SKM-1 (cell line): ENCODE data around the gene EIF4B.

Experiments used
- DNase-seq: peaks from one replicate; lab custom pipeline; 2025; ENCODE audit not compliant: unreplicated experiment; lab: John Stamatoyannopoulos, UW

The EIF4B gene

DNA sequence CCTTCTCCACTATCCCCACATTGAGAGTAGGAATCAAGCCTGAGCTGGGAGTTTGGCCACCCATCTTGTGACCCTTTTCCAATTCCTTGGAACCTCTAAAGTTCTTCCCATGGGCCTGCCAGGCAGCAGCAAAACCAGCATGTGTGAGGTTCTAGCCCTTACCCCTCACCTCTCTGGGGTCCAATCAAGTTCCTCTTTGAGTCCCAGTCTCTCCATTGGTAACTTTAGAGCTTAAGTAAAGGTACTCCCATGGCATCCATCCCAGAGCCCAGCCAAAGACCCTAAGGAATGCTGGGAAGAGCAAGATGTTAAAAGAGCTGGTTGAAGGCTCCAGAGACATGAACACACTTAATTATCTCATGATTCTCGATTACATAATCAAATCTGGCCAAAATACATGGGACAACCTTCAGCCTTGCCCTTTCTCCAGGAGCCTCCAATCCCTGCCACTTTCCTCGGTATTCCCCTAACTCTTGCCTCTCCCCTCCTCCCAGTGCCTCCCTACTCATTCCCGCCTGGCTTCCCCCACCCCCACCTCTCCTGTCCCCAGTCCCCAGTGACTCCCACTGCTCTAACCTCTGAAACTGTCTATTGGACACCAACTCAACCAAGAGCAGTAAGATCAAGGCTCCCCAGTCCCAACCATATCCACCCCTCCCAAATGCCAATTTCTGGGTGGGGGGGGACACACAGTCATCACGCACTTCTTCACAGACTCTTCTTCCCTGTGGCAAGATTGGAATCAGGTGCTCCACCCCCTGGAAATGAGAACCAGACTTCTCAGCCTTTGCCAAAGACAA, 38.8 kb downstream of the EIF4B start:
- no peak for DNase-seq

DNA sequence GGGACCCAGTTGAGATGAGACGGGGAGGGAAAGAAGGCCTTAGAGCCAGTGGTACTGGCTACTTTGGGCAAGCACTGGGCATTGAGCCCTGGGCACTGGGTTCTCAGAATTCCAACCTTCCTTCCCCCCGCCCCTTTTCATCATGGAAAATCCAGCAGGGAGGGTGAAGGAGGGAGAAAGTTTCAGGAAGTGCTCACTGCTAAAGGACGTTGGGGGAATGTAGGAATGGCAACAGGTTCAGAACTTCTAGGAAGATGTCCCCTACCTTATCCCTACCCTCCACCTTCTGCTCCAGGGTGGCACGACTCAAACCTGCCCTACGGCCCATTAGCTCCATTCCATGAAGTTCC, 39.4 kb downstream of the EIF4B start:
- DNase-seq, result no peak

- peak; percentile 12 for DNase-seq
These were observed 40.5 kb downstream of the EIF4B start for GRCh38 chr12:53046655-53047220.

GRCh38 chr12:53047221-53048032, 41.2 kb downstream of the EIF4B start:
- no peak for DNase-seq

- no peak for DNase-seq
These were observed 42.0 kb downstream of the EIF4B start for GRCh38 chr12:53048033-53048779.

- no peak for DNase-seq
These were observed 42.6 kb downstream of the EIF4B start for GRCh38 chr12:53048780-53049401.

DNA sequence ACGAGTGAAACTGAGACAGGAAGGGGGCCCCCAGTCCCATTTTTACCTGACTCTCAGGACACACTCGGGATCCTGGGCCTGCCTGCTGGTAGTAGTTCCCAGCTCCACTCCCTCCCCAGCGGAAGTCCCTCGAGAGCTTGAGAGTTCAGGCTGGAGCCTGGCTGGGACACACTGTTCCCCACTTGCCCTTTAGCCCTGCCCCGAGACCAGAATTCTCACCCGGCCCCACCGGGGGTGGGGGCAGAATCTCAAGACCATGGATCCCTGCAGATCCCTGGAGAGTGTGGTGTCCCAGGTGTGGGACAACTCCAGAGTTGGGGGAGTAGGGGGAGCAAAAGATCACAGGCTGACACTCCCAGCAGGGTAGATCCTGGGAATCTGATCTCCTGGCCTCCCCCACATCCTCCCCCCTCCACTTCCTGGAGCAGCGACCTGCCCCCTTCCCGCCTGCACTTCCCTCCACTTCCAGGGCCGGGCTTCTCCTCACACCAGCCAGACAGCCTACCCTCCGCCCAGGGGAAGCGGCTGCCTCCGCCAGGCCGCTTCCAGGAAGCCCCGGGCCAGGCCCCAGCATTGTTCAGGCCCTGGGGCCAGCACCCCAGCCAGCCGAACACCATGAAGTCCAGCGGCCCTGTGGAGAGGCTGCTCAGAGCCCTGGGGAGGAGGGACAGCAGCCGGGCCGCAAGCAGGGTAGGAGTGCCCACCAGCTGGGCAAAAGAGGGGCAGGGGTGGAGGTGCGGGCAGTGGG, 43.5 kb downstream of the EIF4B start, which contains the start of gene TNS2:
TSS of gene TNS2 (plus strand) at position 495 of the 748 bp plus-strand sequence. CDS start at position 616, 121 bp downstream.
- DNase-seq, result no peak

DNA sequence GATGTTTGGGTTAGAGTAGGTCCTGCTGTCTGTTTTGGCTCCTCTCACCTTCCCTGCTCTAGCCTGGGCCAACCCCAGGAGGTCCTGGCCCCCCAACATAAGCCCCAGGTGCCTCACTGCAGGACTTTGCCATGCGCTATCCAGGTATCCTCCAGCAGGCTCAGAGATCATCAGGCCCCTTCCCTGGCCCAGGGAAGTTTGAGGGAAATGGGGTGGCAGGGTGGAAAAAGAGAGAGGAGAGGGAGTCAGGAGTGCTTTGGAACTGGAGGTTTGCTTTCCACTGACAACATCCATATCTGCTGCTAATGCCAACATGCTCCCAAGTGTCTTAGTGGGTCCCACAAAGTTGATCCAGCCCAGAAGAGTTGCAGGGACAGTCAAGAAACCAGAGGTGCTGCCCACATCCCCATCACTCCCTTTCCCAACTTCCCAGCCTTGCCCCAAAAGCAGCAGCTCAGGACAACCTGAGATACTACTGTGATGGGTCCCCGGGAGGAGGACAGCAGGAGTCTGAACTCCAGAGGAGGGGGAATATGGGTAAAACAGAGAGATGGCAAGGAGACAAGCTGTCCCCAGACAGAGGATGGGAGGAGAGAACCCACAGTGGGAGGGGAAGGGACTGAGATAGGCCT, 44.3 kb downstream of the EIF4B start:
- DNase-seq, result no peak

- DNase-seq, result no peak
These were observed 45.0 kb downstream of the EIF4B start for GRCh38 chr12:53051058-53051880.

GRCh38 chr12:53051881-53052412, 45.7 kb downstream of the EIF4B start:
- no peak for DNase-seq

GRCh38 chr12:53052419-53053217, 46.4 kb downstream of the EIF4B start:
- no peak for DNase-seq

DNA sequence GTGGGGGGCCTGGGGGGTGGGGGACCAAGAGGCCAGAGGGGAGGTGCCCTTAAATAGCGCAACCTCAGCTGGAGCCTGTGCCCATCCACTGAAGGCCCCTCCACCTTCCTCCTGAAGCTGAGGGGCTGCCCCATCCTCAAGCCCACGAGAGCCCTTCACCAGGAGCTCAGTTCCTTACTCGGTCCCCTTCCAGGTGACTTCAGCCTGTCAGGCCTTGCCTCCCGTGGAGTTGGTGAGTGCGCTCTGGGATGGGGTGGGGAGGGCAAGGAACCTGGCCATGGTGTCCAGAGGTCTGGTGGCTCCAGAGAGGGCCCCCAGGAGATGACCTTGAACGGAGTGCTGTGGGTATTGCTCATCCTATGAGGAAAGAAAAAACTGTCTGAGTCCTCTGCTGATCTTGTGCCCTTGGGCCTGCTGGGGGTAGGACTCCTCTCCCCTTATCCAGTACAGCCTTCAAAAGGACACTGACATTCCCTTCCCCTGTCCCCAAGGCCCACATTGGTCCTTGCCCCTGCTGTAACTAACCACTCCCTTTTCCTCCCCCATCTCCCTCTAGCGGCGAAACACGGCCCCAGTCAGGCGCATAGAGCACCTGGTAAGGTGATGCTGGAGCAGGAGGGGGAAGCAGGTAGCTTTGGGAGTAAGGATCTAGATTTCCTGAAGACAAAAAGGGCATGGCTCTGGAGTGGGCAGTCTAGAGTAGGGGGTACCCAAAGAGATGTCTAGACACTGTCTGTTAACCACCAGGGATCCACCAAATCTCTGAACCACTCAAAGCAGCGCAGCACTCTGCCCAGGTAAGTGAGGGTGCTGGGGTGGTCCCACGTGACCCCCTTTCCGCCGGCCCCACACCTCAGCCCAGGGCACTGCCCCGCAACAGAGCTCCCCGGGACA, 47.2 kb downstream of the EIF4B start:
- no peak for DNase-seq

DNA sequence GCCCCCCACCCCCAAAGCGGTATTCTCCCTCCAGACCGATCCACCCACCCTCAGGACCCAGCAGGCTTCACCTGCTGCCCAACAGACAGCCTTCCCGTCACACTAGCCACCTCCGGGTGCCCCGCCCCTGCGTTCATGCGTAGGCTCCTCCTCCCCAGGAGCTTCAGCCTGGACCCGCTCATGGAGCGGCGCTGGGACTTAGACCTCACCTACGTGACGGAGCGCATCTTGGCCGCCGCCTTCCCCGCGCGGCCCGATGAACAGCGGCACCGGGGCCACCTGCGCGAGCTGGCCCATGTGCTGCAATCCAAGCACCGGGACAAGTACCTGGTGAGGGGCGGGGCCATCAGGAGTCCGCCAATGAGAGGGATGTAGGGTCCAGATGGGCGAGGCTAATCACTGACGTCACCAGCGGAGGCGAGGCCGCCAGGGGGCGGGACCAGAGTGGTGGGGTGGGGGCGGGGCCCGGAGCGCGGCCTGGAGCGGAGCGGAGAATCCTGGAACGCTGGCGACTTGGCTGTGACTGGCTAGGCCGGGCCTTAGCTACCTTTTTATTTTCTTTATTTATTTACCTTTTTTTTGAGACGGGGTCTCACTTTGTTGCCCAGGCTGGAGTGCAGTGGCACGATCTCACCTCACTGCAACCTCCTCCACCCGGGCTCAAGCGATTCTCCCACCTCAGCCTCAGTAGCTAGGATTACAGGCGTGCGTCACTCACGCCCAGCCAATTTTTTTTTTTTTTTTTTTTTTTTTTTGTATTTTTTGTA, 48.0 kb downstream of the EIF4B start:
- peak; percentile 26 for DNase-seq

DNA sequence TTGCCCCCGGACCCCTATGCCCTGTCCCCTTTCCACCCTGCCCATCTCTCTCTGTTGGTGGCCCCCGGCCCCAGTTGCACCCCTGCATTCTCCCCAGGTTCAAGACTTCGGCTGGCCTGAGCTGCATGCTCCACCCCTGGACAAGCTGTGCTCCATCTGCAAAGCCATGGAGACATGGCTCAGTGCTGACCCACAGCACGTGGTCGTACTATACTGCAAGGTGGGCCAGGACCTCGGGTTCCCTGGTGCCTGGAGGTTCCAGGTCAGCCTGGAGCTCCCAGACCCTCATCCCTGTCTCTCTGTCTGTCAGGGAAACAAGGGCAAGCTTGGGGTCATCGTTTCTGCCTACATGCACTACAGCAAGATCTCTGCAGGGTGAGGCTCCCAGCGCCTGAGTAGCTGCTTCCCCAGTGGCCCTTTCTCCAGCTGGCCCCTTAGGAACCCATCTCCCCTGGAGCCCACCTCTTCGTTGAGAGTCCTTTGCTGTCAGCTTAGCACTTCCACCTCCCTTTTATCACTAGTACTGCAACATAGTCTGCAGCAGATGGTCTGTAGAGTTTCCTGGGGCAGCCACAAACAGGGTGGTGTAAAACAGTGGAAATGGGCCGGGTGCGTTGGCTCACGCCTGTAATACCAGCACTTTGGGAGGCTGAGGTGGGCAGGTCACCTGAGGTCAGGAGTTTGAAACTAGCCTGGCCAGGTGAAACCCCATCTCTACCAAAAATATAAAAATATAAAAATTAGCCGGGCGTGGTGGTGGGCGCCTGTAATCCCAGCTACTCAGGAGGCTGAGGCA, 49.4 kb downstream of the EIF4B start:
- no peak for DNase-seq

DNA sequence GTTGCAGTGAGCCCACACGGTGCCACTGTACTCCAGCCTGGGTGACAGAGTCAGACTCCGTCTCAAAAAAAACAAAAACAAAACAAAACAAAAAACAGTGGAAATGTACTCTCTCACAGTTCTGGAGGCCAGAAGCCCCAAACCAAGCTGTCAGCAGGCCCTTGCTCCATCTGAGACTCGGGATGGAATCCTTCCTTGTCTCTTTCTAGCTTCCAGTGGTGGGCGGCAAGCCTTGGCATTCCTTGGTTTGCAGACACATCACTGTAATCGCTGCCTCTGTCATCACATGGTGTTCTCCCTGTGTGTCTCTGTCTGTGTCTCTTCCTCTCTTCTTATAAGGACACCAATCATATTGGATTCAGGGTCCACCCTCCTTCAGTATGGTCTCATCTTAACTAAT, 50.0 kb downstream of the EIF4B start:
- no peak for DNase-seq
